ENCODE data around the gene TUBGCP2.
"Not testable (repeated sequence)": the region's sequence is repeated elsewhere in the genome, so short reads cannot be mapped to it uniquely, and the experiment has no call there.

The TUBGCP2 gene

DNA sequence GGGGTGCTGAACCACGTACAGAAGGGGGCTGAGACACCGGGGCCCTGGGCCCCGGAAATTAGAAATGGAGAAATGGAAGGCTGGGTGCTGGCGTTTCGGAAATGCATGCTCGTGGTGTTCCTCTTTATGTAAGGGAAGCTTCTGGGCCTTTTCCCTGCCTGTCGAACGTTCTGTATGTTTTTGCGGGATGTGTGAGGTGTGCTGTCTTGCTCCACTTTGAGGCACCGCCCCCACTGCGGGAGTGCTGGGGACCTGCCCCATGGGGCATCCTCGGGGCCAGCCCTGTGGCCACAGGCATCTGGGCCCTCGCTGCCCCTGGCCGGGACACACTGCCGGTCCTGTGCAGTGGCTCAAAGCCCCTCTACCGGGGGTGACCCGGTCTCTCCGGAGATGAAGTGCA lies 72.7 kb downstream of the TUBGCP2 start:
- Histone ChIP-seq H3K9me3 (ENCODE audit: insufficient read depth, low read length, severe bottlenecking) (no peaks in the 10 kb centered on the region), H3K36me3 (ENCODE audit: insufficient read depth, low read length) (no peaks in the 10 kb centered on the region), H2AFZ (ENCODE audit: low read depth, low read length) (no peak overlapping the region), H3K4me2 (ENCODE audit: insufficient read depth, low read length) (no peak overlapping the region), H3K27me3 (ENCODE audit: insufficient read depth, low read length, poor library complexity) (no peaks in the 10 kb centered on the region), H4K20me1 (ENCODE audit: insufficient read depth, low read length) (no peaks in the 10 kb centered on the region), H3K27ac (ENCODE audit: low read length) (no peak overlapping the region), H3K4me1 (ENCODE audit: insufficient read depth, low read length) (no peaks in the 10 kb centered on the region), H3K4me3 (ENCODE audit: low read depth in 1 of 2, low read length in 2 of 2) (no peak overlapping the region), H3K79me2 (ENCODE audit: insufficient read depth, low read length) (no peaks in the 10 kb centered on the region), H3K9ac (ENCODE audit: low read depth, low read length) (no peak overlapping the region)
- ATAC-seq (ENCODE audit: insufficient read depth, low read depth) (no peak), DNase-seq (no peak)
- TF ChIP-seq EZH2 (IDR thresholded peaks at IDR 0.05; ENCODE audit: borderline replicate concordance, low read depth, low read length, severe bottlenecking) (no peak), CTCF (IDR thresholded peaks at IDR 0.05; ENCODE audit: borderline replicate concordance, extremely low read depth, low read length, poor library complexity, severe bottlenecking) (no peak)

GRCh38 chr10:133235265-133235855 lies 73.3 kb downstream of the TUBGCP2 start:
- no peak overlapping the region for H3K27ac ChIP-seq (ENCODE audit: low read length)
- H2AFZ ChIP-seq (ENCODE audit: low read depth, low read length) = no peak overlapping the region
- H3K9ac ChIP-seq (ENCODE audit: low read depth, low read length) = no peak overlapping the region
- H4K20me1 ChIP-seq (ENCODE audit: insufficient read depth, low read length) = no peaks in the 10 kb centered on the region
- ATAC-seq (ENCODE audit: insufficient read depth, low read depth) (no peak), DNase-seq (no peak)
- no peaks in the 10 kb centered on the region for H3K27me3 ChIP-seq (ENCODE audit: insufficient read depth, low read length, poor library complexity)
- TF ChIP-seq CTCF (IDR thresholded peaks at IDR 0.05; ENCODE audit: borderline replicate concordance, extremely low read depth, low read length, poor library complexity, severe bottlenecking) = no peak
- no peak for TF ChIP-seq EZH2 (IDR thresholded peaks at IDR 0.05; ENCODE audit: borderline replicate concordance, low read depth, low read length, severe bottlenecking)
- H3K4me2 ChIP-seq (ENCODE audit: insufficient read depth, low read length) = no peak overlapping the region
- H3K4me3 ChIP-seq (ENCODE audit: low read depth in 1 of 2, low read length in 2 of 2) = no peak overlapping the region
- no peaks in the 10 kb centered on the region for H3K9me3 ChIP-seq (ENCODE audit: insufficient read depth, low read length, severe bottlenecking)
- H3K36me3 ChIP-seq (ENCODE audit: insufficient read depth, low read length) = no peaks in the 10 kb centered on the region
- H3K4me1 ChIP-seq (ENCODE audit: insufficient read depth, low read length) = no peaks in the 10 kb centered on the region
- no peaks in the 10 kb centered on the region for H3K79me2 ChIP-seq (ENCODE audit: insufficient read depth, low read length)

- H3K9ac ChIP-seq (ENCODE audit: low read depth, low read length); H3K36me3 ChIP-seq (ENCODE audit: insufficient read depth, low read length); H3K4me2 ChIP-seq (ENCODE audit: insufficient read depth, low read length); H3K27ac ChIP-seq (ENCODE audit: low read length); H3K27me3 ChIP-seq (ENCODE audit: insufficient read depth, low read length, poor library complexity); H3K9me3 ChIP-seq (ENCODE audit: insufficient read depth, low read length, severe bottlenecking); H2AFZ ChIP-seq (ENCODE audit: low read depth, low read length); ATAC-seq (ENCODE audit: insufficient read depth, low read depth); H3K79me2 ChIP-seq (ENCODE audit: insufficient read depth, low read length); H3K4me3 ChIP-seq (ENCODE audit: low read depth in 1 of 2, low read length in 2 of 2); H4K20me1 ChIP-seq (ENCODE audit: insufficient read depth, low read length); H3K4me1 ChIP-seq (ENCODE audit: insufficient read depth, low read length); DNase-seq: not testable (repeated sequence)
Observed at GRCh38 chr10:133234796-133235195, 73.9 kb downstream of the TUBGCP2 start.

DNA sequence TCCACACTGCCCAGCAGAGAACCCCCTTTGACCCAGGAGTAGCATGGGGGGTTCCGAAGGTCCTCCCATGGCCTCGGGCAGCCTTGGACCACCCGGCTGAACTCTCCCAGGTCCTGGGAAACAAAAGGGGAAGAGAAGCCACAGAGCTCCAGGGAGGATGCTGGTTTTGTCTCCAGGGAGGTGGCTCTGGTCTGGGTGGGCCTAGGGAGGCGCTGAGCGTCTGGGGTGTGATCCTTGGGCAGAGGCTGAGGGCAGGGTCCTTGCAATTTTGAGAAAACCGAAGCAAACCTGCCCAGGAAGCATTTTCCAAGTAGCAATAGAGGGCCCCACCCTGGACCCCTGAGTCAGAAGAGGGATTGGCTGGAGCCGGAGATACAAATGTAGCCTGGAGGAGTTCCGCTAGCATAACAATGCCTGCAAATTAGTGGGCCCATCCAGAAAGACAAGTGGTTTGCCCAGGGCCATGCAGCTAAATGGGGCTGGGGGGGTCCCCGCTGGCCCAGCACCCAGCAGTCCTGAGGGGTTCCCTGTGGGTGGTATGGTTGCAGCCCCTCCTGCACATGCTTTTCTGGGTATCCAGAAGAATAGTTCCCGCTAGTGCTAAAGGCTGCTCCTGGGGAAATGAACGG lies 76.6 kb downstream of the TUBGCP2 start:
- no peaks in the 10 kb centered on the region for H3K27me3 ChIP-seq (ENCODE audit: insufficient read depth, low read length, poor library complexity)
- ATAC-seq (ENCODE audit: insufficient read depth, low read depth) = no peak
- no peak overlapping the region for H2AFZ ChIP-seq (ENCODE audit: low read depth, low read length)
- no peaks in the 10 kb centered on the region for H3K4me1 ChIP-seq (ENCODE audit: insufficient read depth, low read length)
- H3K9me3 ChIP-seq (ENCODE audit: insufficient read depth, low read length, severe bottlenecking) = no peaks in the 10 kb centered on the region
- no peak overlapping the region for H3K9ac ChIP-seq (ENCODE audit: low read depth, low read length)
- no peak overlapping the region for H3K4me2 ChIP-seq (ENCODE audit: insufficient read depth, low read length)
- TF ChIP-seq EZH2 (IDR thresholded peaks at IDR 0.05; ENCODE audit: borderline replicate concordance, low read depth, low read length, severe bottlenecking) = no peak
- TF ChIP-seq CTCF (IDR thresholded peaks at IDR 0.05; ENCODE audit: borderline replicate concordance, extremely low read depth, low read length, poor library complexity, severe bottlenecking) = no peak
- no peak for DNase-seq
- H3K36me3 ChIP-seq (ENCODE audit: insufficient read depth, low read length) = no peaks in the 10 kb centered on the region
- H4K20me1 ChIP-seq (ENCODE audit: insufficient read depth, low read length) = no peaks in the 10 kb centered on the region
- H3K27ac ChIP-seq (ENCODE audit: low read length) = no peak overlapping the region
- H3K79me2 ChIP-seq (ENCODE audit: insufficient read depth, low read length) = no peaks in the 10 kb centered on the region
- H3K4me3 ChIP-seq (ENCODE audit: low read depth in 1 of 2, low read length in 2 of 2) = no peak overlapping the region
